SU-DHL-6 (cell line): ENCODE results near the gene MRO.
"Not testable (repeated sequence)": the region's sequence is repeated elsewhere in the genome, so short reads cannot be mapped to it uniquely, and the experiment has no call there.

Source experiments
- H2AFZ ChIP-seq: fragments of 200-600 bp; sonication (generic); 2 replicates; pipeline ENCODE4 v1.6.1; 2014; ENCODE audit warnings: low read depth, mild to moderate bottlenecking, moderate library complexity, mixed read lengths, antibody characterized with exemption, low read length; ENCODE audit not compliant: severe bottlenecking
- H3F3A ChIP-seq: fragments of 200-600 bp; shearing (Covaris generic); 2 replicates; pipeline ENCODE4 v1.6.0; 2016; ENCODE audit warnings: antibody characterized with exemption, mild to moderate bottlenecking; ENCODE audit not compliant: insufficient read depth
- H3K27ac ChIP-seq: fragments of 200-600 bp; sonication (generic); 2 replicates; pipeline ENCODE4 v1.5.1; 2016; ENCODE audit warnings: low read depth, mild to moderate bottlenecking, low read length, moderate library complexity, mixed read lengths
- H3K27me3 ChIP-seq: fragments of 200-600 bp; sonication (generic), shearing (Covaris generic); 2 replicates; pipeline ENCODE4 v1.6.0; 2014; ENCODE audit warnings: mild to moderate bottlenecking, low read length
- H3K36me3 ChIP-seq: fragments of 200-600 bp; sonication (generic); 2 replicates; pipeline ENCODE4 v1.6.1; 2014; ENCODE audit warnings: mild to moderate bottlenecking, low read length, mixed read lengths
- H3K4me2 ChIP-seq: fragments of 300-600, 200-600 bp; shearing (Covaris generic), sonication (generic); 2 replicates; pipeline ENCODE4 v1.6.0; 2014; ENCODE audit warnings: low read length, low read depth, mild to moderate bottlenecking; ENCODE audit not compliant: poor library complexity, severe bottlenecking
- H3K4me3 ChIP-seq: fragments of 200-600 bp; sonication (generic); 2 replicates; pipeline ENCODE4 v1.5.1; 2014; ENCODE audit warnings: antibody characterized with exemption, low read length, mild to moderate bottlenecking, mixed read lengths; ENCODE audit not compliant: insufficient read depth, poor library complexity, severe bottlenecking
- H3K79me2 ChIP-seq: fragments of 200-600 bp; sonication (generic); 2 replicates; pipeline ENCODE4 v1.6.1; 2014; ENCODE audit warnings: mild to moderate bottlenecking, low read length, moderate library complexity; ENCODE audit not compliant: insufficient read depth
- H3K9ac ChIP-seq: fragments of 200-600 bp; sonication (generic); 2 replicates; pipeline ENCODE4 v1.7.0; 2014; ENCODE audit warnings: mild to moderate bottlenecking, low read length
- H3K9me2 ChIP-seq: fragments of 200-600 bp; sonication (generic); replicated peaks from 2 replicates; pipeline ENCODE4 v1.6.1; 2014; ENCODE audit warnings: low read length; ENCODE audit not compliant: insufficient read depth
- H3K9me3 ChIP-seq: fragments of 200-600 bp; sonication (generic); 2 replicates; pipeline ENCODE4 v1.6.1; 2014; ENCODE audit warnings: low read length, mixed read lengths; ENCODE audit not compliant: insufficient read depth
- H4K20me1 ChIP-seq: fragments of 200-600 bp; sonication (generic); 2 replicates; pipeline ENCODE4 v1.6.1; 2014; ENCODE audit warnings: low read depth, mild to moderate bottlenecking, antibody characterized with exemption, low read length, moderate library complexity, mixed read lengths
- EZH2phosphoT487 ChIP-seq: fragments of 200-600 bp; sonication (generic), shearing (Covaris generic); conservative IDR thresholded peaks from 2 replicates; pipeline ENCODE4 v1.6.1; 2018; ENCODE audit warnings: mild to moderate bottlenecking, antibody characterized with exemption, low read length, moderate library complexity, mixed read lengths
- TF ChIP-seq, protein P1 (sequence below): fragments of 200-600 bp; sonication (generic); IDR thresholded peaks from one replicate; pipeline ENCODE4 v1.5.1; 2017; ENCODE audit warnings: antibody characterized with exemption, mild to moderate bottlenecking, low read length, moderate library complexity; ENCODE audit not compliant: insufficient read depth, poor library complexity, severe bottlenecking

Gene MRO

GRCh38 chr18:50839341-50839740 lies 19.5 kb upstream of the MRO start:
- TF ChIP-seq EZH2phosphoT487, result no peak
- TF ChIP-seq, protein P1, sequence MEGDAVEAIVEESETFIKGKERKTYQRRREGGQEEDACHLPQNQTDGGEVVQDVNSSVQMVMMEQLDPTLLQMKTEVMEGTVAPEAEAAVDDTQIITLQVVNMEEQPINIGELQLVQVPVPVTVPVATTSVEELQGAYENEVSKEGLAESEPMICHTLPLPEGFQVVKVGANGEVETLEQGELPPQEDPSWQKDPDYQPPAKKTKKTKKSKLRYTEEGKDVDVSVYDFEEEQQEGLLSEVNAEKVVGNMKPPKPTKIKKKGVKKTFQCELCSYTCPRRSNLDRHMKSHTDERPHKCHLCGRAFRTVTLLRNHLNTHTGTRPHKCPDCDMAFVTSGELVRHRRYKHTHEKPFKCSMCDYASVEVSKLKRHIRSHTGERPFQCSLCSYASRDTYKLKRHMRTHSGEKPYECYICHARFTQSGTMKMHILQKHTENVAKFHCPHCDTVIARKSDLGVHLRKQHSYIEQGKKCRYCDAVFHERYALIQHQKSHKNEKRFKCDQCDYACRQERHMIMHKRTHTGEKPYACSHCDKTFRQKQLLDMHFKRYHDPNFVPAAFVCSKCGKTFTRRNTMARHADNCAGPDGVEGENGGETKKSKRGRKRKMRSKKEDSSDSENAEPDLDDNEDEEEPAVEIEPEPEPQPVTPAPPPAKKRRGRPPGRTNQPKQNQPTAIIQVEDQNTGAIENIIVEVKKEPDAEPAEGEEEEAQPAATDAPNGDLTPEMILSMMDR, result no peak
- Histone ChIP-seq H3K79me2 (no peaks in the 10 kb centered on the region), H3F3A (no peaks in the 10 kb centered on the region), H3K9ac (no peak overlapping the region), H4K20me1 (no peaks in the 10 kb centered on the region), H2AFZ (no peak overlapping the region), H3K4me2 (no peak overlapping the region), H3K9me2 (no peaks in the 10 kb centered on the region), H3K36me3 (no peaks in the 10 kb centered on the region), H3K27ac (no peak overlapping the region), H3K4me3 (no peak overlapping the region), H3K27me3 (no peaks in the 10 kb centered on the region), H3K9me3 (no peaks in the 10 kb centered on the region)

DNA sequence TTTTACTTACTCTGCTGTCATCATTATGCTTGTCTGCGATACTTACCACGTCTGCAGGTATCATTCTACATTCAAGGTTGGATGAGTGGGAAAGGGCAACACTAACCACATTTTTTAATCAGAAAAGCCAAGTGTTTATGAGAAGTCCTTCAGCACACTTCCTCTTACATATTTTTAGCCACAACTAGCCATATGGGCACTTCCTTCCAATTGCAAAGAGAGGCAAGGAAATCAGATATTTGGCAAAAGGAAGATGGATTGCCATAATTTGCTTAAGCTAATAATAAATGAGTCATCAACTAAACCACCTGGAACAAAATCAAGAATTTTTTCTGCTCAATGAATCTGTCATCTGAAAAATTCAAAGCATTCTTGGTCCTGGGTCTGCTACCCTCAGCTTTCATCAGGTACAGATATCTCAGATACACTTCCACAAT lies 16.7 kb upstream of the MRO start:
- Histone ChIP-seq H3K79me2 (no peaks in the 10 kb centered on the region), H3K9ac (no peak overlapping the region), H3K4me3 (no peak overlapping the region), H3K9me3 (no peaks in the 10 kb centered on the region), H3K27ac (no peak overlapping the region), H3F3A (no peaks in the 10 kb centered on the region), H3K36me3 (no peaks in the 10 kb centered on the region), H3K27me3 (no peaks in the 10 kb centered on the region), H3K9me2 (no peaks in the 10 kb centered on the region), H4K20me1 (no peaks in the 10 kb centered on the region), H3K4me2 (no peak overlapping the region), H2AFZ (no peak overlapping the region)
- TF ChIP-seq EZH2phosphoT487, result no peak
- TF ChIP-seq, protein P1, result no peak

GRCh38 chr18:50833496-50833895 lies 13.7 kb upstream of the MRO start:
- H3K9me3 ChIP-seq, H3F3A ChIP-seq, H3K4me2 ChIP-seq, H2AFZ ChIP-seq, H3K9ac ChIP-seq, H4K20me1 ChIP-seq, H3K27ac ChIP-seq, H3K9me2 ChIP-seq, H3K79me2 ChIP-seq, H3K4me3 ChIP-seq, H3K36me3 ChIP-seq, H3K27me3 ChIP-seq: not testable (repeated sequence)

DNA sequence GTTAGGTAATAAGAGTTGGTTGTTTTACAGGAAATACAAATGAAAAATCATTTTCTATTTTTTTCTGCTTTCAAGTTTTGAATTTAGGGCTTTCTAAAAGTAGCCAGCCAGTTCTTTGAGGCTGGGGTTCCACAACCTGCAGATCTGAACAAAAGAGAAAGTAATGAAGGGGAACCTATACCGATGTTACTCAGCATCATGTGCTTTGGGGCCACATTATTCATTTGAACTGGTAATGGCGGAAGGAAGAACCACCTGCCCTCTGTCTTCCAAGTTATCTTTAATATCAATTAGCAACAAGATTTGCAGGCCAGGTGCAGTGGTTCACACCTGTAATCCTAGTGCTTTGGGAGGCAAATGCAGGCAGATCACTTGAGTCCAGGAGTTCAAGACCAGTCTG lies 12.9 kb upstream of the MRO start:
- H2AFZ ChIP-seq, result no peak overlapping the region
- H3K9me3 ChIP-seq, result no peaks in the 10 kb centered on the region

More for the DNA sequence above, 12.9 kb upstream of the MRO start:
- no peak overlapping the region for H3K4me2 ChIP-seq
- H3F3A ChIP-seq, result no peaks in the 10 kb centered on the region
- no peak overlapping the region for H3K4me3 ChIP-seq
- no peak overlapping the region for H3K9ac ChIP-seq
- H3K79me2 ChIP-seq, result no peaks in the 10 kb centered on the region
- H3K27ac ChIP-seq, result no peak overlapping the region
- TF ChIP-seq, protein P1, result no peak
- TF ChIP-seq EZH2phosphoT487, result no peak
- H4K20me1 ChIP-seq, result no peaks in the 10 kb centered on the region
- H3K36me3 ChIP-seq, result no peaks in the 10 kb centered on the region
- no peaks in the 10 kb centered on the region for H3K9me2 ChIP-seq
- H3K27me3 ChIP-seq, result no peaks in the 10 kb centered on the region
